DMS153 treated with DMSO at 0.1 percent for 48 hours (cell line): Measurements from ENCODE around the gene NOP9.

Experiments used
- DNase-seq: peaks from one replicate; lab custom pipeline; 2025; ENCODE audit not compliant: unreplicated experiment; lab: John Stamatoyannopoulos, UW

The NOP9 gene

DNA sequence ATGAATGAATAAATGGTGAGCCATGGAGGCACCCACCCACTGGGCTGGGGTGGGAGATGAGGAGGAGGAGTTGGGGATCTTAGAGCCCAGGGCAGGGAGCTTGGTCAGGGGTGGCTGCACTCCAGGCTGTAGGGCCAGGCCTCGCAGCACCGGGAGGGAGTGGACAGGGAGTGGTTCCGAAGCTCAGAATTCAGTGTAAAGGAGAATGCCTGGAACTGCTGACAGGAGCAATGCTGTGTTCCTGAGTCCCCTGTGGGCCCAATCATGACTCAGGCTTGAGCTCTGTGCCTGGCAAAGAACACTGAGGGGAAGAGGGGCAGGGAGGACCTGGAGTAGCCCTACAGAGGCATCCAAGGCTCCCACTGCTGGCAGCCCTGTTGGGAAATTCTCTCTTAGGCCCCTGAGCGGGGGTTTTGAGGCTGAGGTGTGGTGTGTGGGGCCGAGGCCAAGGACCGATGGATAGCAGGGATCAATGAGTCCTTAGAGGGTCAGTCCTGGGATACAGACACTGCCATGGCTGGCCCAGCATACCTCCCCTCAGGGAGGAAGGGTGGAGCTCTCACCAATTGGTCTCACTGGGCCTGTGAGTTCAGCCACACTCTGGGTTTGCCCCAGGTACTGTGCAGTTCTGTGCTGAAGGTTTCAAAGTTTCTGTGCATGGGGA is 18.7 kb upstream of the NOP9 start:
- no peak for DNase-seq

- DNase-seq: no peak
Observed at GRCh38 chr14:24281636-24282035, 18.0 kb upstream of the NOP9 start.

DNA sequence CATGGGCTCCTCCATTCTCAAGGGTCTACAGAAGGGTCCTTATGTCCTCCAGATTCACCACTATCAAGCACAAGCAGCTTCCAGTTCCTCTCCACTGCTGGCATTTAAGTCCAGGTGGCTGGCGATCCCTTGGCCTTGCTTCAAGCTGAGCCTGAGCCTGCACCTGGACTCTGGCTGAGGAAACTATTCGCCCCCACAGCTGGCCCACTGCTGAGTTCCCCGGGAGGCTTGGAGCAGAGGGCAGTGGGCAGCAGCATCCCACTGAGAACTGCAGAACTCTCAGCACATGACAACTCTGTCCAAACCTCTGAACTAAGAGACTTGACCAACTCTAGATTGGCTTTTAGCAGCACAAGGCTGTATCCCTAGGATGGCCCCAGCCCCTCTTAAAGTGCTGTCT is 16.9 kb upstream of the NOP9 start:
- no peak for DNase-seq

- no peak for DNase-seq
Observed at GRCh38 chr14:24283796-24284460, 15.7 kb upstream of the NOP9 start.

DNA sequence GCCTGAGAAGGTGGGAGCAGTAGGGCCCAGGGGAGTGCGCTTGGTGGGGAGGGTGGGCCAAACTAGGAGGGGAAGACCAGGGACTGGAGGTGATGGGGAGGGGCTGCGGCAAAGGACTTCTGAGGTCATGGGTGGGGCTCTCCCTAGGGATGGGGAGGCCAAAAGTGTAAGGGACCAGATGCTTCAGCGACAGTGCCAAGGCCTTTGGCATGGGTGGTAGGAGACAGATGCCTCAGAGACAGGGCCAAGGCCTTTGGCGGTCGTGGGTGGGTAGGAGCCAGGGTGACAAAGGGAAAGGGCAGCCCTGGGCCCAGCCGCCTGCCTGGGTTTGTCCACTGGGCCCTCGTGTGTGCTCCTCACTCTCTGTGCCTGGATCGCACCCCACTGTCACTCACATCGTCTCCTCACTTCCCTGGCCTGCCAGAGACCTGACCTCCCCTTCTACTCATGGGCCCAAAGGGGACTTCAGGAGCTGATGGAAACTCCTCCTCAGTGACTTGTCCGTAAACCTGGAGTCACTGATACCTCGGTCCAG is 15.1 kb upstream of the NOP9 start:
- DNase-seq: no peak

GRCh38 chr14:24285351-24285750 is 14.3 kb upstream of the NOP9 start:
- no peak for DNase-seq

- no peak for DNase-seq
Observed at GRCh38 chr14:24286996-24287395, 12.7 kb upstream of the NOP9 start.

DNA sequence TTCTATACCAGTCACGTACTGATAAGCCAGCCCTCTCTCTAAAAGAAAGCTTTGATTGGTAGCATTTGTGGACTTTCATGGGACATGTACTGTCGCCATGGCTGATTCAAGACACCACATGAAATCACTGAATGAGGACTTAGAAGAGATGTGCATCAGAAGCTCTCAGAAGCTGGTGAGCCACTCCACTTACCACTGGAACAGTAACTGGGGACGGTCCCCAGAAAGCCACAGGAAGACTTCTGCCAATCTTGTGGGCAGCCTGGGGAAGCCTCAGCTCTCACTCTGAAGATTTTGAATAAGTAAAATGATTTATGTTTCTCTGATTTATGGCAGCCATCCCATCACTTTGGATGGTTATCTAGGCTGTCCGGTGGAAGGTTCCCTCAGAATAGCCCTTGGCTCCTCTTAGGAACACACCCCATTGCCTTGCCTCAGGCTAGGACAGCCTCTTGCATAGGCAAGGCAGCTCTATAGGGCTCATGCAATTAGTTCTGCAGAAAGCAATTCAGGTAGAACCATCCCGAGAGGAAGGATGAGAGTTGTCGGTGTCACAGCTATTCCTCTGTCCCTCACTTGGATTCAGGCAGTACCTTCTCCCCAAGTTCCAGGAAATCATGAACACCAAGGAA is 9.9 kb upstream of the NOP9 start:
- DNase-seq: no peak

DNA sequence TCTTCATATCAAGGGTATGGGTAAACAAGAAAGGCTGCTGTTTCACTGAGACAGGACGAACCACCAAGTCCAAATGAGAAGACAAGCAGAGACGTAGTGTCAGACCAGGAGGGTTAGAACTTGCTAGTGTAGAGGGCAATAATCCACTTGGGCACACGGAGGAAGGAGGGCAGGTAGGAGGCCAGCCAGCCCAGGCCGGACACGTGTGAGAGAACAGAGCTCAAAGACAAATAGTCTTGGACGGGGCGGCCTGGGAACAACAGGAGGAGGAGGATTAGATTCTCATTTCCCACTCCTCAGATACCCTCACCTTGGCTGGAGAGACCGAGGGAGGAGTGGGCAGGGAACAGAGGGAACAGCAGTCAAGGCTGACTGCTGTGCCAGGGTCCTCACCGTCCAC is 8.9 kb upstream of the NOP9 start:
- no peak for DNase-seq

DNA sequence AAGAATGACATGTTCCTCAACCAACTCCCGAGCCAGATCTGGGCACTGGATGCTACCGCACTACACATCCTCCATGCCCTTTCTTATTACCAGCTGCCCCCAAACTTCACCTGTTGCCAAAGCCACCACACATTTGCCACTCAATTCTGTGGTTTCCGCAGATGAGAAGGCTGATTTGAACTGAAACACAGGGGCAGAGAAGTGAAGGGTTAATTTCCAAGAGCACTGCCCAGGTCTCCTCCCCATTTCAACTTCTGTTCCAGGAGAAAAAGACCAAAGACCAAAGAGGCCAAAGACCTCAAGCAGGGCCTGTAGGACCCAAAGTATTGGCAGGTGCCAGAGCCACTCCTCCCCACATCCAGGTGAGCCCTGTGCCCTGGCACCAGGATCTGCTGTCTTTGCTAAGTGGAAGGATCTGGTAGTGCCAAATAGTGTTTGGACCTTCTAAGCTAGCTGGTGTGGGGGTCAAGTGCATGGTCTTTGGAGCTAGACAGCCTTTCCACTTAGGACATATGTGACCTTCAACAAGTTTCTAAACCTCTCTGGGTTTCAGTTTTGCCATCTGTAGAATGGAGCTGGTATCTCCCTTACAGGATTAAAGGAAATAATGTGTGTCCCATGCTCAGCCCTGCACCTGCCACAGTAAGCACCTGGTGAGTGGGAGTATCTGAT is 8.1 kb upstream of the NOP9 start:
- DNase-seq: no peak

GRCh38 chr14:24292118-24292807 is 7.4 kb upstream of the NOP9 start:
- no peak for DNase-seq

DNA sequence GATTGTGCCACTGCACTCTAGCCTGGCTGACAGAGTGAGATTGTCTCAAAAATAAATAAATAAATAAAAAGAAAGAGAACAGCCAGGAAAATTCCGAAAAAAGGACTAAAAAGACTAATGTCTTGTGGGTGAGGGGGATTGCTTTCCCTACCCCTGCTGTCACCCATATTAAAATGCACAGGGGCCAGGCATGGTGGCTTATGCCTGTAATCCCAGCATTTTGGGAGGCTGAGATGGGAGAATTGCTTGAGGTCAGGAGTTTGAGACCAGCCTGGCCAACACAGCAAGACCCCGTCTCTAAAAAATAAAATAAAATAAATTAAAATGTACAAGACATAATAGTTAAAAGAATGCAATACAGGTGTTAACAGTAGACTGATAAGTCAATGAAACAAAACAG is 6.1 kb upstream of the NOP9 start:
- DNase-seq: no peak

GRCh38 chr14:24296341-24297157 is 3.1 kb upstream of the NOP9 start:
- DNase-seq: peak; percentile 42

- peak; percentile 17 for DNase-seq
Observed at GRCh38 chr14:24297190-24297964, 2.3 kb upstream of the NOP9 start.

- DNase-seq: no peak
Observed at GRCh38 chr14:24298892-24299254, 777 bp upstream of the NOP9 start.

DNA sequence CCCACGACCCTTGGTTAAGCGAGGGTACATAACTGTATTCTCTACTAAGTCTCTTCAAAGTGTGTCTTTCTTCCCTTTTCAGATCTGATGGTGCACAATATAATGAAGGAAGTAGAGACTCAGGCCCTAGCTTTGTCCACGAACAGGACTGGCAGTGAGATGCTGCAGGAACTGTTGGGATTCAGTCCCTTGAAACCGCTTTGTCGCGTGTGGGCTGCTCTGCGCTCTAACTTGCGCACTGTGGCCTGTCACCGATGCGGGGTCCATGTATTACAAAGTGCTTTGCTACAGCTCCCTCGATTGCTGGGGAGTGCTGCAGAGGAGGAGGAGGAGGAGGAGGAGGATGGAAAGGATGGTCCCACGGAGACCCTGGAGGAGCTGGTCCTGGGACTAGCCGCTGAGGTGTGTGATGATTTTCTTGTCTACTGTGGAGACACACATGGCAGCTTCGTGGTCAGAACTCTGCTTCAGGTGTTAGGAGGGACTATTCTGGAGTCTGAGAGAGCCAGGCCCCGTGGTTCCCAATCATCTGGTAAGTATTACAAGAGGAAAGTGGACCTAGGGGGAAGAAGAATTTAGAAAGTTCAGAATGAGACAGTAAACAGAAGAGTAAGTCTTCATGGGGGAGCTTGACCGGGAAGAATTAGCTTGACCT is 803 bp downstream of the NOP9 start:
- no peak for DNase-seq

DNA sequence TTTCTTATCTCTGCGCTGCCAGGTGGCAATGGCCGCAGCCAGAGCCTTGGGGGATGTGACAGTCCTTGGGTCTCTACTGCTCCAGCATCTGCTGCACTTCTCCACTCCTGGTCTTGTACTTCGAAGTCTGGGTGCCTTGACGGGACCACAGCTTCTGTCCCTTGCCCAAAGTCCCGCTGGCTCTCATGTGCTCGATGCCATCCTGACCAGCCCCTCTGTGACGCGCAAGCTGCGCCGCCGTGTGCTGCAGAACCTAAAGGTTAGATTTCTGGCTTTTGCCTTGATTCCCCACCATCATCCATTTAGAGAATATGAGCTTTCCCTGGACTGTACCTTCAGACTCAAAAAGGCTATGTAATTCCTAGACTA is 4.4 kb downstream of the NOP9 start:
- no peak for DNase-seq

DNA sequence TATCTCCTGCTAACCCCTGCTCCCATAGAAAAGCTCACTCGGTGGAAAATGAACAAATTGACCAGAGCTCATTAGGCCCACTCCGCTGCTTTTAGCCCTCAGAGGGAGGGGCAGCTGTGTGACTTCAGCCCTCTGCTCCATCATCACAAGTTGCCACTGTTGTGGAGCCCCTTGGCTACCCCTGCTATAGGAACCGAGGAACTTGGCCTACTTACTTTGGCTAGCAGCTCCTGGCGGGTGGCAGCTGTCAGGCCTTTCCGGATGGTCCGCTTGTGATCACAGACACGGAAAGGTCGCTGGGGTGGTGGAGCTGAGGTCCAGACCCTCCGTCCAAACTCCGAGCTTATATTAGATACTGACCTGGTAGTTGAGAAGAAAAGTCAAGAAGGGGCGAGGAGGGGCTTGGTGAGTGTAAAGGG is 7.5 kb downstream of the NOP9 start:
- DNase-seq: no peak
